ENCODE results near the gene FAM107B. TPM values are rescaled to one million over a fixed set of nuclear protein-coding genes. Genes with fewer than 3 reads are reported as not detected.

The FAM107B gene
- total RNA-seq, 1 donor from 2014 or later: 82.8 TPM

DNA sequence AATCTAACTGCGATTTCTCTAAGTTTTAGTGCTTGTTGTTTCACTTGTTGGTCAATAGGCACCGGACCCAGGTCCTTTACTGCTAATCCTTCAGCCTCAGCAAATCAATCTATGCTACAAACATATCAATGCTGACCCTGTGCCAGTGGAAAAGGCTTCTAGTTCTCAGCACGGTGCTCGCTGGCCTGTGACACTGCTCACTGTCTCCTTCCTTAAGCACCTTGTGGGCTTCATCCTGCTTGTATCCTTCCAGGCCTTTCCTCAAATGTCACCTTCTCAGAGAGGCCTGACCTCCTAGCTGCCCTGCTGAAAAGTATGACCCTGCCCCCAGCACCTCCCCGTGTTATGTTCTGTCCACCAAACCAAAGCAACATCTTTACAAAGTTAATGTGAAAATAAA is 242.7 kb downstream of the FAM107B start:
- no peak for DNase-seq

GRCh38 chr10:14530465-14530864 is 244.2 kb downstream of the FAM107B start:
- DNase-seq: no peak

DNA sequence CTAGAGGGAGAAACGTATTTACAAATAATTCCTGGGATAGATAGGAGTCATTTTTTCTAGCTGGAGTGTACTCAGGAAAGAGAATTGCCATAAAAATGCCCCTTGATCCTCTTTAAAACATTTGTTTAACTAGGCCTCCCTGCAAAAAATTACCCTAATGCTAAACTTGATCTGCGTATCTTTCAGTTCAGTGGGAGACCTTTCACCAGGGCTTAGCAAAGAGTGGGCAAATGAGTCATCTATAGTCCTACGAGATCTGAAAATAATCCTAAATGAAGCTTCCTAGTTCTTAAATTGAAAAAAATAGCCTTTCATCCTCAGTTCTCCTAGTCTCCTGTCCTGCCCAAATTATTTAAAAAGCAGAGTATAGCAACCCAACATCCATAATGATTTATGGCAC is 245.3 kb downstream of the FAM107B start:
- no peak for DNase-seq

GRCh38 chr10:14528450-14528849 is 246.2 kb downstream of the FAM107B start:
- no peak for DNase-seq

DNA sequence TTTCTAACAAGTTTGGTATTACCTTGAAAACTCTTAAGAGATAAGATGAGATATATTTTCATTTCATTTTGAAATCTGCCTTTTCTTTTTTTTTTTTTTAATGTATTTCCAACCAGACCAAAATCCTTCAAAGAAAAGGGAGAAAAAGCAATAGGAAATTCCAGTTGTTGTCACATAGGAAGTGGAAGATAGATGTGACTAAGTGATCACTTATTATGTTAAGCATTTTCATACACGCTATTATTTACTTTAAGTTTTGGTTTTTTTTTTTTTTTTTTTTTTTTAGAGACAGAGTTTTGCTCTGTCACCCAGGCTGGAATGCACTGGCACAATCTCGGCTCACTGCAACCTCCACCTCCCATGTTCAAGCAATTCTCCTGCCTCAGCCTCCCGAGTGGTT is 246.8 kb downstream of the FAM107B start:
- no peak for DNase-seq

DNA sequence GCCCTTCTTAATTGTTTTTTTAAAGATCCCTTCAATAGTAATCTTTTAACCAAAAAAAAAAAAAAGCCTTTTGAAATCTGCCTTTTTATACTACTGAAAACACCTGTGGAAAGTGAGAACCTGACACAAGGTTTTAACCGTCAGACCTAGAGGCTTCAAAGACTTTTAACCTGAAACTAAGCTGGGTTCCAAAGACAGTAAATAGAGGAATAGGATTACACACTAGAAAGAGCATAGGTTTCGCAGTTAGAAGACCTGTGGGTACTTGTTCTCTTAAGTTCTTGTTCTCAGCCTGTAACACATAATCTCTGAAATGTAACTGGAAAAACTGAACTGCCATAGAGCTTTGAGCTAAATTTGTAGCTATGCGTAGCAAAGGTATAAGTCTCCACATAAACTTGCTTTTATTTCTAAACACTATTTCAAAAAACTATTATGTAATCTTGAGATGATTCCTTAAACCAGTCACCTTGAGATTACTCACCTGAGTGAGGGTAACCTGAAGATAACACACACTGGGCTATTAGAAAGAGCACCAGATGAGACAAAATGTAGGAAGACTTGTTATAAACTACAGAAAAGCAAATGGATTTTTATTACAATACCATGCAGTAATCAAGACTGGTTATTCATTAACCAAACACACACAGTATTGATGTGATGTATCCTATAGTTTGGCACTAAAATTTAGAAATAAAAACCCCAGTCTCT is 247.4 kb downstream of the FAM107B start:
- DNase-seq: no peak

- DNase-seq: no peak
Measured at GRCh38 chr10:14526326-14526725, 248.4 kb downstream of the FAM107B start.

- DNase-seq: no peak
Measured at GRCh38 chr10:14524691-14525324, 249.9 kb downstream of the FAM107B start.

- no peak for DNase-seq
Measured at GRCh38 chr10:14523286-14523685, 251.4 kb downstream of the FAM107B start.

DNA sequence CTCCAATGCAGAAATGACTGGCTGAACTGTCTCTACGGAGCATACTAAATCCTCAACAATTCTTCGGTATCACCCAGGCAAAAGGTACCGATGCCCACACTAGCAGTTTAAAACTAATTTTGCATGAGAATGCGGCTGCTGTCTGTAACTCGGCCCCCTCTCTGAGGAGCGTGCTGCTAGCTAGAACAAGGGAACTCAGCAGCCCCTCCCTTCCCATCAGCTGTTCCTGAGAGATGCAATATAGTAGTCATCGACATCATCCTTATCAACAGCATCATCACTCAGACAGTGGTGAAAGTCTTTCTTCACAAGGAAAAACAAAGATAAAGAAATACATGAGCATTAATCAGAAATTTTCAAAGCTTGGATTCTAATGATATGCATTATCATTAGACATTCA is 254.9 kb downstream of the FAM107B start:
- DNase-seq: no peak

GRCh38 chr10:14518149-14518548 is 256.5 kb downstream of the FAM107B start:
- DNase-seq: no peak

- no peak for DNase-seq
Measured at GRCh38 chr10:14513123-14513522, 261.6 kb downstream of the FAM107B start.

DNA sequence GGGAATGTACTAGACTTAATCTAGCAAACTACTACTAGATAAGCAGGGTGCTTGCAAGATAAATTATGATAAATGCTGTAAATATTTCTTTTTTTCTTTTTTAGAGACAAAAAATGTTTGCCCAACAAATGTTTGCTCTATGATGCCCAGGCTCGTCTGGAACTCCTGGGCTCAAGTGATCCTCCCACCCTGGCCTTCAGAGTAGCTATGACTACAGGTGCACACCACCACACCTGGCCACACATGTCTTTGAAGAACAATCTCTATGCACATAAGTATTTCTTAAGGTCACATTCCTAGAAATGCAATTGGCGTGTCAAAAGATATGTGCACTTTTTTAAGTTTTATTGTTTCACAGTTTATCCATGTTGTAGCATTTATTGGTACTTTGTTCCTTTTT is 264.4 kb downstream of the FAM107B start:
- DNase-seq: no peak

GRCh38 chr10:14508725-14509124 is 266.0 kb downstream of the FAM107B start:
- no peak for DNase-seq

DNA sequence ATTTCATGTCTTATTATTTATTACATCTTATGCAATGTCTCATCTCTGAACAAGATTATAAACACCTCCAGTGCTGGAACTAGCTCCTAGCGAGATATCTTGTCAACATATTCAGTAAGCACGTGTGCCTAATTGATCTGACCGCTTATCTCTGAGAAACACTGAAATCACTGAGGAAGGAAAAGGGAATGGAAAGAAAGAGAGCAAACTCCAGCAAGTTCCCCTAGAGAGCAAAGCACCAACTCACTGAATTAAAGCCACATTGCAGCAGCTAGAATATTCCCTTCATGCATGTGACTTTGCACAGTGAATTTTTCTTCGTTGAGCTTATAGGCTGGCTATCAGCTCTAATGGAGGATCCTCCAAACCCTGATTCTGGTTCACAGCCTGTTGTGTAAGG is 266.9 kb downstream of the FAM107B start:
- no peak for DNase-seq

- DNase-seq: no peak
Measured at GRCh38 chr10:14507176-14507575, 267.5 kb downstream of the FAM107B start.

GRCh38 chr10:14502431-14502830 is 272.3 kb downstream of the FAM107B start:
- no peak for DNase-seq

DNA sequence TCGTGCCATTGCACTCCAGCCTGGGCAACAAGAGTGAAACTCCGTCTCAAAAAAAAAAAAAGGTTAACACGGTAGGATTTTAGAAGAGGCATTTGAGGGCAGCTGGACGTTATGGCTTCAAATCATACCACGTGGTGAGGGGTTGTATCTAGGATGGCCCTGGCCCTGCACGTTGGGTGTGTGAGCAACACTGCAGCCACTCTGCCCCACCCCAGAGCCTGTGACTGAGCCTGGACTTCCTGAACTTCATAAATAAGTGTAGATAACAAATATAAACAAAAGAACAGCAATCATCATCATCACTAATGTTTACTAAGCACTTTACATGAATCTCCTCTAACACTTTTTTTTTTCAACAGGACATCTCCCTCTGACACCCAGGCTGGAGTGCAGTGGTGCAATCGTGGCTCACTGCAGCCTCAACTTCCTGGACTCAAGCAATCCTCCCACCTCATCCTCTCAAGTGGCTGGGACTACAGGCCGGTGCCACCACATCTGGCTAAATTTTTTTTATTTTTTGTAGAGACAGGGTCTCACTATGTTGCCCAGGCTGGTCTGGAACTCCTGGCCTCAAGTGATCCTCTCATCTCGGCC is 274.4 kb downstream of the FAM107B start:
- no peak for DNase-seq

DNA sequence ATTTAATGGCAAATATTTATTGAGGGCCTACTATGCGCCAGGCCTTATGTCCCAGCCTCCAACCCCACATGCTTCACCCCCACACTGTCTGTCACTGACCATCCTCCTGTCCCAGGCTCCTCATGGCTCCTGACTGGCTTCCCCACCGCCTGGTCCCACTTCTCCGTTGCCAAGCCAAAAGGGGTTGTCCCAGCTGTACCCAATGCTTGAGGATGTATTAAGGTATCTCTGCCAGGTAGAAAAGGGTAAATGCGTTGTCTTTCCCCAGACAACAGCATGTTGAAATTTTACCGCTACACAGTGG is 275.1 kb downstream of the FAM107B start:
- DNase-seq: no peak

DNA sequence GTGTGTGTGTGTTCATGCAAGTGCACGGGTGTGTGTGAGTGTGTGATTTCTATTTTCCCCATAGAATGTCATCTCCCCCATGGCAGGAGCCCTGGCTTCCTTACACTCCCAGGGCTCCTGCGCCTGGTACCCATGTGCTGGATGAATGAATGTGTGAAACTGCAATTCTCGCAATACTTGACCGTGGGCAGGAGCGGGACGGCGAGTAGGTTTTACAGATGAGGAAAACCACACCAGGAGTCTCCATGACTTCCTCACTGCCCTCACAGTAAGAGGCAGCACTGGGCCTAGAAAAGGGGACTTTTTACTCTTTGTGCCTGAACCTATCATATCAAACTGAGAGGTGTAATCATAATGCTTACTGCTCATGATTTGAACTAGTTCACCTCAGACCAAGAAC is 276.4 kb downstream of the FAM107B start:
- DNase-seq: no peak

DNA sequence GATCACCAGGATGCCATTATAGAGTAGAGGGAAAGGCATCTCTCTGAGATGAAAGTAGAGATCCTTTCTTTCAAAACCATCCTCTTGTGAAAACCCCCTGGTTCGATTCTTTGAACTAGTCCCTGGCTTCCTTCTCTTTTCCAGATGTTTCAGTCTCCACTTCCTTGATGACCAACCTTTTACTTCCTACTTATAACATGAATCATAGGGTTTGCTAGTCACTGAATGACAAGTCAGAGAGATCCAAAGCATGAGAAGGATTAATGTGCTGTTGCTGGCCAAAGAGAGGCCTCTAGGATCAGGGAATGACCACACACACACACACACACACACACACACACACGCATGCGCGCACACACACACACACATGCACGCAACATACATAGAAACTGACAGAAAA is 282.9 kb downstream of the FAM107B start:
- no peak for DNase-seq

DNA sequence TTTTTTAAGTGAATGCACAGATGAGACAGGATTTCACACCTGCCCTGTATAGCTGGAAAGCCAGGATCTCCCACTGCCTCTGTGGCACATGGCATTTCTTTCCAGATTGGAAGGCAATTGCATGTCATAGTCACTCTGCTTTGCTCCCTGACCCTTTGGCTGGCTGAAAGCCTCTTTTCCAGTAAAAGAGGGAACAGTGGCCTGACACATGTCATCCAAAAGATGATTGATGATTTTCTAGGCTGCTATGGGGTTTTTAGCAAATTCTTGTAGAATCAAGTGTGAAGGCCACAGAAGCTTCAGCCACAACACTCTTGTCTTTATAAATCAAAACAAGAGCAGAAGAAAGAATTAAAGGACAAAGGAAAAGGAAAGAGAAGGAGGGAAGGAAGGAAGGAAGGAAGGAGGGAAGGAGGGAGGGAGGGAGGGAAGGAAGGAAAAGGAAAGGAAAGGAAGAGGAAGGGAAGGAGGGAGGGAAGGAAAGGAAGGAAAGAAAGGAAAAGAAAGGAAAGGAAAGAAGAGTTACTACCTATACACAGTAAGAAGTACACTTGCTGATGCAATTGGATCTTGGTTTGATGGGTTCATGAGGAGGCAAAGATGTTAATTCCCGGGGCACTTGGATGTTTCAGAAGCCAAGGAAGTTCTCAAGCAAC is 285.0 kb downstream of the FAM107B start:
- DNase-seq: no peak

- no peak for DNase-seq
Measured at GRCh38 chr10:14487488-14487883, 287.2 kb downstream of the FAM107B start.

Measured in occipital lobe (tissue), 2 donors.